GM23338 (cell line): ENCODE data around the gene PSMD12. TPM values are rescaled to one million over a fixed set of nuclear protein-coding genes. Genes with fewer than 3 reads are reported as not detected.
"Not testable (repeated sequence)": the region's sequence is repeated elsewhere in the genome, so short reads cannot be mapped to it uniquely, and the experiment has no call there.

Experiments
- ATAC-seq: fragments of 200-7000 bp; cut with Tn5 transposase; 3 replicates; pipeline ENCODE4 v1.9.1; 2020
- DNase-seq: peaks from one replicate; pipeline ENCODE4 v3.0.0-alpha.2; 2015; ENCODE audit warnings: low spot score
- H2AFZ ChIP-seq: fragments of 200-600 bp; sonication (generic); 2 replicates; pipeline ENCODE4 v1.8.0; 2016; ENCODE audit warnings: antibody characterized with exemption, mild to moderate bottlenecking, moderate library complexity
- H3F3A ChIP-seq: fragments of 200-600 bp; sonication (generic); replicated peaks from 2 replicates; pipeline ENCODE4 v1.8.0; 2017; ENCODE audit warnings: antibody characterized with exemption, mixed run types, low read depth
- H3K27ac ChIP-seq: fragments of 200-600 bp; sonication (generic); 2 replicates; pipeline ENCODE4 v1.6.1; 2016; ENCODE audit warnings: low read depth
- H3K27me3 ChIP-seq: fragments of 200-600 bp; sonication (generic); 2 replicates; pipeline ENCODE4 v1.8.0; 2016; ENCODE audit warnings: mild to moderate bottlenecking, mixed run types, moderate library complexity; ENCODE audit not compliant: insufficient read depth
- H3K36me3 ChIP-seq: fragments of 200-600 bp; sonication (generic); 2 replicates; pipeline ENCODE4 v1.8.0; 2016; ENCODE audit warnings: mild to moderate bottlenecking; ENCODE audit not compliant: insufficient read depth
- H3K4me1 ChIP-seq: fragments of 200-600 bp; sonication (generic); 2 replicates; pipeline ENCODE4 v1.8.0; 2016; ENCODE audit warnings: mild to moderate bottlenecking, moderate library complexity; ENCODE audit not compliant: insufficient read depth
- H3K4me2 ChIP-seq: fragments of 200-600 bp; sonication (generic); 2 replicates; pipeline ENCODE4 v1.7.1; 2017; ENCODE audit warnings: mixed run types
- H3K4me3 ChIP-seq: fragments of 200-600 bp; sonication (generic); 2 replicates; pipeline ENCODE4 v1.6.1; 2016; ENCODE audit warnings: mixed run types
- H3K79me2 ChIP-seq: fragments of 200-600 bp; sonication (generic); replicated peaks from 2 replicates; pipeline ENCODE4 v1.8.0; 2017; ENCODE audit warnings: mild to moderate bottlenecking; ENCODE audit not compliant: insufficient read depth
- H3K9me2 ChIP-seq: fragments of 200-600 bp; sonication (generic); 2 replicates; pipeline ENCODE4 v1.8.0; 2017; ENCODE audit not compliant: insufficient read depth
- H4K20me1 ChIP-seq: fragments of 200-600 bp; sonication (generic); replicated peaks from 2 replicates; pipeline ENCODE4 v1.8.0; 2017; ENCODE audit warnings: mild to moderate bottlenecking; ENCODE audit not compliant: insufficient read depth
- H3K27ac Mint-ChIP-seq: 2 replicates; pipeline ENCODE4 v1.8.0; 2020; ENCODE audit warnings: inconsistent platforms, mild to moderate bottlenecking, moderate library complexity, mixed read lengths
- H3K27me3 Mint-ChIP-seq: 3 replicates; pipeline ENCODE4 v1.8.0; 2022; ENCODE audit warnings: low read depth, mild to moderate bottlenecking, moderate library complexity, mixed read lengths, inconsistent platforms; ENCODE audit not compliant: insufficient read depth, poor library complexity
- H3K36me3 Mint-ChIP-seq: 3 replicates; pipeline ENCODE4 v1.8.0; 2021; ENCODE audit warnings: low read depth, mild to moderate bottlenecking, inconsistent platforms, moderate library complexity, mixed read lengths
- H3K4me1 Mint-ChIP-seq: 3 replicates; pipeline ENCODE4 v1.8.0; 2020; ENCODE audit warnings: mild to moderate bottlenecking, inconsistent platforms, mixed read lengths
- H3K4me3 Mint-ChIP-seq: 3 replicates; pipeline ENCODE4 v1.8.0; 2021; ENCODE audit warnings: moderate library complexity, mild to moderate bottlenecking, inconsistent platforms, mixed read lengths
- H3K9me3 Mint-ChIP-seq: 3 replicates; pipeline ENCODE4 v1.8.0; 2020; ENCODE audit warnings: moderate library complexity, mild to moderate bottlenecking, inconsistent platforms, mixed read lengths
- CREB1 ChIP-seq: fragments of 250-450 bp; sonication (Bioruptor Pico); IDR thresholded peaks from 2 replicates; pipeline ENCODE4 v1.5.0; 2020; ENCODE audit warnings: low read depth, mild to moderate bottlenecking, moderate library complexity
- EZH2 ChIP-seq: fragments of 200-600 bp; sonication (generic); IDR thresholded peaks from one replicate; pipeline ENCODE4 v1.8.0; 2017; ENCODE audit warnings: antibody characterized with exemption, mild to moderate bottlenecking, low read depth; ENCODE audit not compliant: unreplicated experiment
- EZH2phosphoT487 ChIP-seq: fragments of 200-600 bp; sonication (generic); IDR thresholded peaks from one replicate; pipeline ENCODE4 v1.8.1; 2018; ENCODE audit warnings: antibody characterized with exemption; ENCODE audit not compliant: unreplicated experiment
- JUNB ChIP-seq: IDR thresholded peaks from one replicate; pipeline ENCODE4 v1.6.1; 2016; ENCODE audit warnings: antibody characterized with exemption; ENCODE audit not compliant: unreplicated experiment
- NANOG ChIP-seq: IDR thresholded peaks from 2 replicates; pipeline ENCODE4 v1.6.1; 2016; ENCODE audit warnings: antibody characterized with exemption, borderline replicate concordance
- POLR2AphosphoS5 ChIP-seq: IDR thresholded peaks from 2 replicates; pipeline ENCODE4 v1.6.1; 2016; ENCODE audit warnings: antibody characterized with exemption, low read depth
- REST ChIP-seq: IDR thresholded peaks from one replicate; pipeline ENCODE4 v1.6.1; 2018; ENCODE audit warnings: antibody characterized with exemption; ENCODE audit not compliant: unreplicated experiment
- ZNF114 ChIP-seq: fragments of 250-450 bp; sonication (Bioruptor Pico); IDR thresholded peaks from 2 replicates; pipeline ENCODE4 v1.5.0; 2020; ENCODE audit warnings: mild to moderate bottlenecking, moderate library complexity
- ZNF331 ChIP-seq: fragments of 250-450 bp; sonication (Bioruptor Pico); IDR thresholded peaks from 2 replicates; pipeline ENCODE4 v1.5.0; 2020; ENCODE audit warnings: low read depth, mild to moderate bottlenecking, moderate library complexity
- ZNF462 ChIP-seq: fragments of 250-450 bp; sonication (Bioruptor Pico); IDR thresholded peaks from 2 replicates; pipeline ENCODE4 v1.5.0; 2020; ENCODE audit warnings: mild to moderate bottlenecking, moderate library complexity
- polyA plus RNA-seq: library from polyadenylated mRNA; unstranded; fragments of >200 nt; fragmentation: Nextera tagmentation; extraction: Ambion mirVana; gene quantifications from 2 replicates; pipeline ENCODE4 v1.2.1, GENCODE V29; 2016
- total RNA-seq: library from RNA; depleted of rRNA; stranded (reverse); fragments of >200 nt; shearing (Covaris generic); gene quantifications from 2 replicates; pipeline ENCODE4 v1.2.3, GENCODE V29; 2014

The PSMD12 gene
- total and polyA plus RNA-seq, 2 experiments from 2014 or later = 73.7 to 146 TPM

- TF ChIP-seq NANOG (no peak), CREB1 (no peak), EZH2phosphoT487 (no peak), ZNF331 (CRISPR knock-in tag) (no peak), JUNB (no peak), EZH2 (no peak)
These were observed 38.4 kb downstream of the PSMD12 start (continued) for GRCh38 chr17:67328026-67328425.

GRCh38 chr17:67326959-67327745, 39.2 kb downstream of the PSMD12 start:
- not testable (repeated sequence) for H3K4me1 Mint-ChIP-seq, H3K4me2 ChIP-seq, H3K27ac ChIP-seq, H3F3A ChIP-seq, H3K9me2 ChIP-seq, H3K4me3 ChIP-seq, ATAC-seq, H3K36me3 Mint-ChIP-seq, H4K20me1 ChIP-seq, H3K4me3 Mint-ChIP-seq, H3K27ac Mint-ChIP-seq, H3K27me3 Mint-ChIP-seq, H3K36me3 ChIP-seq, H3K79me2 ChIP-seq, H2AFZ ChIP-seq, H3K4me1 ChIP-seq, DNase-seq, H3K27me3 ChIP-seq
- peaks cover 12% of the 10 kb centered on the region; the same call in 1 of the 3 replicates for H3K9me3 Mint-ChIP-seq

GRCh38 chr17:67326440-67326839, 39.9 kb downstream of the PSMD12 start:
- Histone ChIP-seq H3F3A (no peaks in the 10 kb centered on the region), H3K4me1 (peaks cover 4% of the 10 kb centered on the region; the same call in 1 of the 2 replicates), H3K36me3 (no peaks in the 10 kb centered on the region), H2AFZ (no peak overlapping the region), H3K79me2 (no peaks in the 10 kb centered on the region), H4K20me1 (no peaks in the 10 kb centered on the region), H3K4me2 (no peak overlapping the region), H3K27ac (no peak overlapping the region), H3K9me2 (no peaks in the 10 kb centered on the region), H3K4me3 (no peak overlapping the region), H3K27me3 (no peaks in the 10 kb centered on the region)
- peaks cover 12% of the 10 kb centered on the region; the same call in 1 of the 3 replicates for H3K9me3 Mint-ChIP-seq
- ATAC-seq (no peak), DNase-seq (no peak)
- no peaks in the 10 kb centered on the region for H3K36me3 Mint-ChIP-seq
- peaks cover 3% of the 10 kb centered on the region for H3K27me3 Mint-ChIP-seq
- no peak overlapping the region for H3K4me3 Mint-ChIP-seq
- H3K4me1 Mint-ChIP-seq = peaks cover 6% of the 10 kb centered on the region
- no peak overlapping the region for H3K27ac Mint-ChIP-seq
- TF ChIP-seq JUNB (no peak), ZNF462 (CRISPR knock-in tag) (no peak), REST (no peak), ZNF114 (CRISPR knock-in tag) (no peak), POLR2AphosphoS5 (no peak), NANOG (no peak), EZH2 (no peak), CREB1 (no peak), EZH2phosphoT487 (no peak)
